SH-SY5Y (cell line): ENCODE results near the gene INSIG2.

ENCODE experiments used
- GATA2 ChIP-seq: IDR thresholded peaks from 2 replicates; pipeline ENCODE4 v1.6.1; 2011; ENCODE audit warnings: mild to moderate bottlenecking, low read depth, low read length
- GATA3 ChIP-seq: IDR thresholded peaks from 2 replicates; pipeline ENCODE4 v1.6.1; 2011; ENCODE audit warnings: low read depth, mild to moderate bottlenecking, low read length, moderate library complexity

- TF ChIP-seq GATA2 = no peak
- TF ChIP-seq GATA3 = no peak
Observed at GRCh38 chr2:118110310-118110709, 22.0 kb downstream of the INSIG2 start.
